GM12878 (cell line): ENCODE results near the gene TMEM186. TPM values are rescaled to one million over a fixed set of nuclear protein-coding genes. Genes with fewer than 3 reads are reported as not detected.

ENCODE experiments used
- E2F4 ChIP-seq: IDR thresholded peaks from 2 replicates; pipeline ENCODE4 v1.6.1; 2012; ENCODE audit warnings: low read depth, low read length, improper control_type of control experiment
- HDAC2 ChIP-seq: fragments of 200-600 bp; sonication (generic); IDR thresholded peaks from 2 replicates; pipeline ENCODE4 v1.6.1; 2017
- KAT2A ChIP-seq: conservative IDR thresholded peaks from 2 replicates; pipeline ENCODE4 v1.6.1; 2011; ENCODE audit warnings: low read depth, low read length; ENCODE audit not compliant: control insufficient read depth
- MEF2B ChIP-seq: fragments of 450-650 bp; IDR thresholded peaks from 2 replicates; pipeline ENCODE4 v1.6.1; 2018; ENCODE audit warnings: mild to moderate bottlenecking, moderate library complexity; ENCODE audit not compliant: partially characterized antibody, poor library complexity, severe bottlenecking
- MLLT1 ChIP-seq: fragments of 450-650 bp; IDR thresholded peaks from 2 replicates; pipeline ENCODE4 v1.6.1; 2016; ENCODE audit warnings: mild to moderate bottlenecking
- MTA3 ChIP-seq: IDR thresholded peaks from 2 replicates; pipeline ENCODE4 v1.6.1; 2012; ENCODE audit warnings: low read length, inconsistent platforms, borderline replicate concordance
- NBN ChIP-seq: fragments of 450-650 bp; IDR thresholded peaks from 2 replicates; pipeline ENCODE4 v1.6.1; 2016
- NFIC ChIP-seq: IDR thresholded peaks from 2 replicates; pipeline ENCODE4 v1.6.1; 2012; ENCODE audit warnings: low read depth, mild to moderate bottlenecking, inconsistent platforms, low read length, moderate library complexity
- NFYA ChIP-seq: IDR thresholded peaks from 2 replicates; pipeline ENCODE4 v1.6.1; 2011; ENCODE audit warnings: low read depth, mild to moderate bottlenecking, low read length, improper control_type of control experiment, borderline replicate concordance
- NFYB ChIP-seq: IDR thresholded peaks from 2 replicates; pipeline ENCODE4 v1.6.1; 2011; ENCODE audit warnings: low read depth, mild to moderate bottlenecking, low read length, improper control_type of control experiment, moderate library complexity; ENCODE audit not compliant: insufficient read depth
- POLR2AphosphoS5 ChIP-seq: IDR thresholded peaks from 2 replicates; pipeline ENCODE4 v1.6.1; 2011; ENCODE audit warnings: mild to moderate bottlenecking, low read length, inconsistent platforms
- SPI1 ChIP-seq: IDR thresholded peaks from 2 replicates; pipeline ENCODE4 v1.6.1; 2011; ENCODE audit warnings: low read depth, mild to moderate bottlenecking, low read length, moderate library complexity, borderline replicate concordance; ENCODE audit not compliant: insufficient read depth
- SUZ12 ChIP-seq: fragments of 200-600 bp; sonication (generic); IDR thresholded peaks from one replicate; pipeline ENCODE4 v1.6.1; 2018; ENCODE audit warnings: antibody characterized with exemption, mild to moderate bottlenecking; ENCODE audit not compliant: unreplicated experiment
- TARDBP ChIP-seq: IDR thresholded peaks from 2 replicates; pipeline ENCODE4 v1.6.1; 2016; ENCODE audit warnings: borderline replicate concordance
- ZBTB11 ChIP-seq: fragments of 450-650 bp; formaldehyde crosslinking; IDR thresholded peaks from 2 replicates; pipeline ENCODE4 v1.5.0; 2022; ENCODE audit warnings: mild to moderate bottlenecking, missing genetic modification characterization
- polyA plus RNA-seq, 11 experiments: library from polyadenylated mRNA; depleted of rRNA in 4 of 11; unstranded in 6 of 11; stranded (reverse) in 5 of 11; fragments of >200 nt; fragmentation: Nextera tagmentation in 4 of 11; fragmentation: Illumina TruSeq in 1 of 11; extraction: Ambion mirVana in 4 of 11; extraction: Trizol in 1 of 11; gene quantifications; 1 replicate in 1 of 11; 2 replicates in 10 of 11; pipeline versions ENCODE4 v1.2.1 to v1.2.3, GENCODE V29; 2011 to 2016; ENCODE audit warnings: inconsistent platforms in 2 of 11, missing spikeins in 2 of 11, low read depth in 1 of 11
- total RNA-seq, 4 experiments: library from RNA; depleted of rRNA in 3 of 4; stranded (reverse); fragments of >200 nt in 3 of 4; fragmentation: Illumina TruSeq in 1 of 4; extraction: Trizol in 1 of 4; gene quantifications; 2 replicates each; pipeline versions ENCODE4 v1.2.1 to v1.2.3, GENCODE V29; 2013 to 2021
- TF ChIP-seq, protein P1 (sequence below): fragments of 450-650 bp; IDR thresholded peaks from 2 replicates; pipeline ENCODE4 v1.6.1; 2017; ENCODE audit warnings: borderline replicate concordance
- TF ChIP-seq, protein P2 (sequence below): fragments of 450-650 bp; IDR thresholded peaks from 2 replicates; pipeline ENCODE4 v1.6.1; 2017; ENCODE audit warnings: mild to moderate bottlenecking, low read depth, inconsistent platforms; ENCODE audit not compliant: poor library complexity, severe bottlenecking

The TMEM186 gene
- total and polyA plus RNA-seq, 10 of the 15 experiments (the other 5 are each of a cell fraction or from before 2014, with no cell fraction given) = 10.6 to 28.9 (median 17.0) TPM

- TF ChIP-seq, protein P1, sequence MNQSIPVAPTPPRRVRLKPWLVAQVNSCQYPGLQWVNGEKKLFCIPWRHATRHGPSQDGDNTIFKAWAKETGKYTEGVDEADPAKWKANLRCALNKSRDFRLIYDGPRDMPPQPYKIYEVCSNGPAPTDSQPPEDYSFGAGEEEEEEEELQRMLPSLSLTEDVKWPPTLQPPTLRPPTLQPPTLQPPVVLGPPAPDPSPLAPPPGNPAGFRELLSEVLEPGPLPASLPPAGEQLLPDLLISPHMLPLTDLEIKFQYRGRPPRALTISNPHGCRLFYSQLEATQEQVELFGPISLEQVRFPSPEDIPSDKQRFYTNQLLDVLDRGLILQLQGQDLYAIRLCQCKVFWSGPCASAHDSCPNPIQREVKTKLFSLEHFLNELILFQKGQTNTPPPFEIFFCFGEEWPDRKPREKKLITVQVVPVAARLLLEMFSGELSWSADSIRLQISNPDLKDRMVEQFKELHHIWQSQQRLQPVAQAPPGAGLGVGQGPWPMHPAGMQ = no peak
- TF ChIP-seq SPI1 (no peak), E2F4 (no peak), MTA3 (no peak), NBN (0 out of 2 replicates have a peak, but pooled peaks have one; percentile 30), NFYB (no peak), NFIC (no peak), MLLT1 (no peak), POLR2AphosphoS5 (peak; percentile 88), HDAC2 (no peak), MEF2B (peak; percentile 29), SUZ12 (no peak), TARDBP (no peak), KAT2A (no peak), NFYA (no peak), ZBTB11 (no peak)
- TF ChIP-seq, protein P2, sequence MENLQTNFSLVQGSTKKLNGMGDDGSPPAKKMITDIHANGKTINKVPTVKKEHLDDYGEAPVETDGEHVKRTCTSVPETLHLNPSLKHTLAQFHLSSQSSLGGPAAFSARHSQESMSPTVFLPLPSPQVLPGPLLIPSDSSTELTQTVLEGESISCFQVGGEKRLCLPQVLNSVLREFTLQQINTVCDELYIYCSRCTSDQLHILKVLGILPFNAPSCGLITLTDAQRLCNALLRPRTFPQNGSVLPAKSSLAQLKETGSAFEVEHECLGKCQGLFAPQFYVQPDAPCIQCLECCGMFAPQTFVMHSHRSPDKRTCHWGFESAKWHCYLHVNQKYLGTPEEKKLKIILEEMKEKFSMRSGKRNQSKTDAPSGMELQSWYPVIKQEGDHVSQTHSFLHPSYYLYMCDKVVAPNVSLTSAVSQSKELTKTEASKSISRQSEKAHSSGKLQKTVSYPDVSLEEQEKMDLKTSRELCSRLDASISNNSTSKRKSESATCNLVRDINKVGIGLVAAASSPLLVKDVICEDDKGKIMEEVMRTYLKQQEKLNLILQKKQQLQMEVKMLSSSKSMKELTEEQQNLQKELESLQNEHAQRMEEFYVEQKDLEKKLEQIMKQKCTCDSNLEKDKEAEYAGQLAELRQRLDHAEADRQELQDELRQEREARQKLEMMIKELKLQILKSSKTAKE = no peak
Measured at GRCh38 chr16:8797364-8798173, at the start of gene TMEM186, which contains the start of gene PMM2 (continued).
